Coronary artery (tissue), 2 donors: ENCODE results near the gene AOC2.
"Not testable (repeated sequence)": the region's sequence is repeated elsewhere in the genome, so short reads cannot be mapped to it uniquely, and the experiment has no call there.

ENCODE experiments used
- DNase-seq: peaks from one replicate; pipeline ENCODE4 v3.0.0-alpha.2; 2017; ENCODE audit warnings: low spot score
- H3K27ac ChIP-seq, 2 donors: fragments of 200-600 bp; sonication (generic); one replicate each; pipeline ENCODE4 v1.5.1; 2016 to 2019
- H3K4me3 ChIP-seq: fragments of 200-600 bp; sonication (generic); 2 replicates; pipeline ENCODE4 v1.5.1; 2016; ENCODE audit warnings: mild to moderate bottlenecking, moderate library complexity
- TF ChIP-seq, protein P1 (sequence below): fragments of 200-600 bp; sonication (generic); IDR thresholded peaks from one replicate; pipeline ENCODE4 v1.5.1; 2019; ENCODE audit warnings: antibody characterized with exemption

Gene AOC2

GRCh38 chr17:42891539-42892152 lies 47.3 kb downstream of the AOC2 start:
- TF ChIP-seq, protein P1, sequence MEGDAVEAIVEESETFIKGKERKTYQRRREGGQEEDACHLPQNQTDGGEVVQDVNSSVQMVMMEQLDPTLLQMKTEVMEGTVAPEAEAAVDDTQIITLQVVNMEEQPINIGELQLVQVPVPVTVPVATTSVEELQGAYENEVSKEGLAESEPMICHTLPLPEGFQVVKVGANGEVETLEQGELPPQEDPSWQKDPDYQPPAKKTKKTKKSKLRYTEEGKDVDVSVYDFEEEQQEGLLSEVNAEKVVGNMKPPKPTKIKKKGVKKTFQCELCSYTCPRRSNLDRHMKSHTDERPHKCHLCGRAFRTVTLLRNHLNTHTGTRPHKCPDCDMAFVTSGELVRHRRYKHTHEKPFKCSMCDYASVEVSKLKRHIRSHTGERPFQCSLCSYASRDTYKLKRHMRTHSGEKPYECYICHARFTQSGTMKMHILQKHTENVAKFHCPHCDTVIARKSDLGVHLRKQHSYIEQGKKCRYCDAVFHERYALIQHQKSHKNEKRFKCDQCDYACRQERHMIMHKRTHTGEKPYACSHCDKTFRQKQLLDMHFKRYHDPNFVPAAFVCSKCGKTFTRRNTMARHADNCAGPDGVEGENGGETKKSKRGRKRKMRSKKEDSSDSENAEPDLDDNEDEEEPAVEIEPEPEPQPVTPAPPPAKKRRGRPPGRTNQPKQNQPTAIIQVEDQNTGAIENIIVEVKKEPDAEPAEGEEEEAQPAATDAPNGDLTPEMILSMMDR: no peak
- H3K27ac ChIP-seq: peak overlapping the region; percentile 66 to 91
- peak; percentile 77 for DNase-seq
- H3K4me3 ChIP-seq: peak overlapping the region; percentile 27

GRCh38 chr17:42893359-42893758 lies 49.0 kb downstream of the AOC2 start:
- H3K4me3 ChIP-seq: peak overlapping the region; percentile 18
- peak overlapping the region; percentile 48 to 74 for H3K27ac ChIP-seq
- TF ChIP-seq, protein P1: no peak

DNA sequence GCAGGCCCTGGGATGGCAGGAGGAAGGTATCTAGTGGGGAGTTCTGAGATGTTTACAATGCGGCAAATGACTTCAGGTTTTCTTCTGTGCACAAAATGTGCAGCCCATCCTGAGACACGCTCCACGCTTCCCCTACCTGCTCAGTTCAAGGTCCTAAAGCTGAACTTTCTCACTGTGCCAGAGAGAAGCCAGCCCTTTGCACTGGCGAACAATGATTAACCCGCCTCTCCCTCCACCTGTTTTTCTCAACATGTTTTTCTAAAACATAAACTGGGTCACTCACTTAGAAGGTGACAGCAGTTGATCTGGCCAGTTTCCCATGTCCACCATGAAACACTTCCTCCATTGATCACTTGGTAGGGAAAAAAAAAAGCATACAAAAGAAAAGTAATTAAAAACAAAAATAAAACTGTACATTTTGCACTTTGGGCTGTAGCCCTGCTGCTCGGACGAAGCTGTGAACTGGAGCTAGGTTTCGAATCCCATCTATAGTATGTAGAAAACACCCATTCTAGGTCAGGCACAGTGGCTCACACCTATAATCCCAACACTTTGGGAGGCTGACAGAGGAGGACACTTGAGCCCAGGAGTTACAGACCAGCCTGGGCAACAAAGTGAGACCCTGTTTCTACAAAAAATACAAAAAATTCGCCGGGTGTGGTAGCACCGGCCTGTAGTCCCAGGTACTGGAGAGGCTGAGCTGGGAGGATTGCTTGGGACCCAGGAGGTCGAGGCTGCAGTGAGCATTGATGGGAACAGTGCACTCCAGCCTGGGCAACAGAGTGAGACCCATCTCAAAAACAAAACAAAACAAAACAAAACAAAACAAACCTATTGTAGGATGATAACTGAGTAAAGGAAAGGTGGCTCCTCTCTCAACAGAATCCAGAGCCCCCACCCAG lies 50.2 kb downstream of the AOC2 start:
- no peak for DNase-seq
- H3K4me3 ChIP-seq: no peak overlapping the region
- TF ChIP-seq, protein P1: no peak
- peak overlapping the region; percentile 6 to 74 for H3K27ac ChIP-seq

More at GRCh38 chr17:42893359-42893758, 49.0 kb downstream of the AOC2 start:
- DNase-seq: no peak

DNA sequence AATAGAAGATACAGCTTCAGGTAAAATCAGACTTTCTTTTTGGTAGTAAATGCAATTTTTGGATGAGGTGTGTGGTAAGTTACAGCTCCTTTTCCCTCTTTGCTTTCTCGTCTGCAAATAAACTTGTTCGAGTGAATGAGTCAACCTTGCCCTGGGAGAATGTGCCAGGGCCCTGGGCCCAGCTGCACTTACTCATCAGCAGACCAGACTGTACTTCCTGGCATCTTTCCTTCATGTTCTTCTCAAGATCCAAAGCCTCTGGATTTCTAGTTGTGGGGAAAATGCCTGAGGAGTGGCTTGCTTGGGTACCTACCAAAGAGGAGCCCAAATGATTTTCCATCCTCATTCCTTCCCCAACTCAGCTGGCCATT lies 50.8 kb downstream of the AOC2 start:
- TF ChIP-seq, protein P1: no peak
- peak overlapping the region; percentile 6 to 43 for H3K27ac ChIP-seq
- no peak overlapping the region for H3K4me3 ChIP-seq
- peak; percentile 86 for DNase-seq

DNA sequence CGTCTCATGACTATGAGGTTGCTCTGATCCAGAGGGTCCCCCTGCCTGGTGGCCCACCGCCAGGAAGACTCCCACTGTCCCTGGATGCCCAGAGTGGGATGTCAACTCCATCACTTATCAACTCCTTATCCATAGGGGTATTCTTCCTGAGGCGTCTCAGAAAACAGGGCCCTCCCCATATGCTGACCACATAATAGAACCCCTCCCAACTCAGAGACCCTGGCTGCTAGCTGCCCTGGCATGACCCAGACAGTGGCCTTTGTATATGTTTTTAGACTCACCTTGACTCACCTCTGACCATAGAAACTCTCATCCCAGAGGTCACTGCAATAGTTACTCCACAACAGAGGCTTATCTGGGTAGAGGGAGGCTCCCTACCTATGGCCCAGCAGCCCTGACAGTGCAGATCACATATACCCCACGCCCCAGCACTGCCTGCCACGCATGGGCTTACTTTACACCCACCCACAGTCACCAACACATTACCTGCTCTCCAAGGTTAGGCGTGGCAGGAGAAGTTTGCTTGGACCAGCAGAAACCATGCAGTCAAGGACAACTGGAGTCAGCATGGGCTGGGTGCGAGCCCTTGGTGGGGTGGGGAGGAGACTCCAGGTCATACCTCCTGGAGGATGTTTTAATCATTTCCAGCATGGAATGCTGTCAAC lies 53.9 kb downstream of the AOC2 start:
- Histone ChIP-seq H3K27ac (no peak overlapping the region), H3K4me3 (no peak overlapping the region)
- no peak for DNase-seq
- TF ChIP-seq, protein P1: no peak

- DNase-seq, H3K4me3 ChIP-seq, H3K27ac ChIP-seq: not testable (repeated sequence)
These were observed 55.6 kb downstream of the AOC2 start for GRCh38 chr17:42899981-42900380.
